GF-D8 (cell line): ENCODE results near the gene LTBP4.
A peak's percentile ranks its signal among the peaks of the same experiment; 100 is the strongest.
"Not testable (repeated sequence)": the region's sequence is repeated elsewhere in the genome, so short reads cannot be mapped to it uniquely, and the experiment has no call there.

Experiments used
- DNase-seq: peaks from one replicate; lab custom pipeline; 2025; lab: John Stamatoyannopoulos, UW

Gene LTBP4

GRCh38 chr19:40601134-40601974, at the start of gene LTBP4:
LTBP4 (plus strand) TSS chr19:40601369; CDS start chr19:40601388, 19 bp downstream.
- no peak for DNase-seq

- no peak for DNase-seq
Observed at GRCh38 chr19:40552848-40553247, 48.3 kb upstream of the LTBP4 start.

- DNase-seq = no peak
Observed at GRCh38 chr19:40553885-40554857, 47.0 kb upstream of the LTBP4 start.

- DNase-seq = no peak
Observed at GRCh38 chr19:40555978-40556689, 45.0 kb upstream of the LTBP4 start.

GRCh38 chr19:40556953-40557530, 44.1 kb upstream of the LTBP4 start:
- no peak for DNase-seq

- DNase-seq = no peak
Observed at GRCh38 chr19:40559394-40559793, 41.8 kb upstream of the LTBP4 start.

GRCh38 chr19:40560092-40560507, 41.1 kb upstream of the LTBP4 start:
- no peak for DNase-seq

GRCh38 chr19:40561947-40562346, 39.2 kb upstream of the LTBP4 start:
- DNase-seq = no peak

GRCh38 chr19:40564535-40564934, 36.6 kb upstream of the LTBP4 start:
- DNase-seq = not testable (repeated sequence)

GRCh38 chr19:40565355-40565754, 35.8 kb upstream of the LTBP4 start:
- no peak for DNase-seq

GRCh38 chr19:40565910-40566495, 35.2 kb upstream of the LTBP4 start:
- DNase-seq = no peak

- no peak for DNase-seq
Observed at GRCh38 chr19:40567040-40567749, 34.0 kb upstream of the LTBP4 start.

GRCh38 chr19:40567750-40568494, 33.2 kb upstream of the LTBP4 start:
- DNase-seq = no peak

- peak; percentile 83 for DNase-seq
Observed at GRCh38 chr19:40570313-40571004, 30.7 kb upstream of the LTBP4 start.

- no peak for DNase-seq
Observed at GRCh38 chr19:40571005-40571318, 30.2 kb upstream of the LTBP4 start.

- DNase-seq = no peak
Observed at GRCh38 chr19:40571831-40572495, 29.2 kb upstream of the LTBP4 start.

- DNase-seq = no peak
Observed at GRCh38 chr19:40575326-40575725, 25.8 kb upstream of the LTBP4 start.

- DNase-seq = no peak
Observed at GRCh38 chr19:40576151-40576584, 25.0 kb upstream of the LTBP4 start.
